HG03460 (cell line): ENCODE measurements around the gene ZDHHC11B.
"Not testable (repeated sequence)": the region's sequence is repeated elsewhere in the genome, so short reads cannot be mapped to it uniquely, and the experiment has no call there.

Experiments used
- ATAC-seq: cut with Tn5 transposase; IDR thresholded peaks from one replicate; pipeline ENCODE4 v1.9.1; 2021; ENCODE audit not compliant: unreplicated experiment

The ZDHHC11B gene

GRCh38 chr5:727087-727486, 57.4 kb downstream of the ZDHHC11B start:
- ATAC-seq = not testable (repeated sequence)

- ATAC-seq = not testable (repeated sequence)
Observed at GRCh38 chr5:723865-724264, 60.7 kb downstream of the ZDHHC11B start.

- not testable (repeated sequence) for ATAC-seq
Observed at GRCh38 chr5:723309-723708, 61.2 kb downstream of the ZDHHC11B start.

GRCh38 chr5:719379-719778, 65.2 kb downstream of the ZDHHC11B start:
- not testable (repeated sequence) for ATAC-seq

- no peak for ATAC-seq
Observed at GRCh38 chr5:717143-717542, 67.4 kb downstream of the ZDHHC11B start.

GRCh38 chr5:716740-717139, 67.8 kb downstream of the ZDHHC11B start:
- ATAC-seq = not testable (repeated sequence)

GRCh38 chr5:715636-716035, 68.9 kb downstream of the ZDHHC11B start:
- ATAC-seq = not testable (repeated sequence)

GRCh38 chr5:714215-715118, 70.1 kb downstream of the ZDHHC11B start:
- ATAC-seq = not testable (repeated sequence)

- ATAC-seq = not testable (repeated sequence)
Observed at GRCh38 chr5:713686-714085, 70.8 kb downstream of the ZDHHC11B start.

- ATAC-seq = not testable (repeated sequence)
Observed at GRCh38 chr5:708848-709517, 75.5 kb downstream of the ZDHHC11B start.

GRCh38 chr5:708374-708773, 76.2 kb downstream of the ZDHHC11B start:
- not testable (repeated sequence) for ATAC-seq

GRCh38 chr5:706127-706526, 78.4 kb downstream of the ZDHHC11B start:
- ATAC-seq = not testable (repeated sequence)

GRCh38 chr5:696753-697702, 87.5 kb downstream of the ZDHHC11B start:
- ATAC-seq = not testable (repeated sequence)

- not testable (repeated sequence) for ATAC-seq
Observed at GRCh38 chr5:696191-696590, 88.3 kb downstream of the ZDHHC11B start.

- ATAC-seq = not testable (repeated sequence)
Observed at GRCh38 chr5:695475-695874, 89.1 kb downstream of the ZDHHC11B start.

GRCh38 chr5:694042-694431, 90.5 kb downstream of the ZDHHC11B start:
- ATAC-seq = not testable (repeated sequence)

GRCh38 chr5:693271-694041, 91.1 kb downstream of the ZDHHC11B start, which contains the start of gene TPPP:
TSS of gene TPPP (minus strand) at chr5:693352. CDS start at chr5:678060, 15,292 bp downstream.
- ATAC-seq = peak; percentile 75

GRCh38 chr5:692529-693041, 91.9 kb downstream of the ZDHHC11B start:
- peak; percentile 9 for ATAC-seq

GRCh38 chr5:691817-692528, 92.6 kb downstream of the ZDHHC11B start:
- no peak for ATAC-seq
